ENCODE results near the gene ZDHHC22. TPM values are rescaled to one million over a fixed set of nuclear protein-coding genes. Genes with fewer than 3 reads are reported as not detected.
A peak's percentile ranks its signal among the peaks of the same experiment; 100 is the strongest.

Gene ZDHHC22
- total RNA-seq, 1 experiment from 2014 or later: 11.3 TPM

- H3K4me1 ChIP-seq (ENCODE audit: insufficient read depth, low read length): peaks cover 15% of the 10 kb centered on the region; the same call in 1 of the 2 replicates
- peak overlapping the region; percentile 63 for H3K4me2 ChIP-seq (ENCODE audit: insufficient read depth, insufficient read length, low read length)
- Mint-ChIP-seq H3K27me3 (ENCODE audit: low read depth) (peaks cover 22% of the 10 kb centered on the region), H3K36me3 (ENCODE audit: insufficient read depth in 1 of 3, low read depth in 3 of 3) (peaks cover 0 to 2% (median 0%) of the 10 kb centered on the region in 3 experiments; a peak in 2 of 7 replicates), H3K4me3 (peak overlapping the region; percentile 69 to 80), H3K27ac (peak overlapping the region in 1 of 3 experiments; percentile 61; a peak in 1 of 7 replicates), H3K4me1 (peaks cover 50 to 52% of the 10 kb centered on the region in 2 experiments), H3K9me3 (no peaks in the 10 kb centered on the region; a peak in 2 of 5 replicates)
- H4K5ac ChIP-seq (ENCODE audit: insufficient read length, low read depth, low read length): no peak overlapping the region
- no peaks in the 10 kb centered on the region for H3K79me2 ChIP-seq (ENCODE audit: insufficient read depth, low read length)
- H3K56ac ChIP-seq (ENCODE audit: insufficient read length, low read depth, low read length): no peak overlapping the region
- H3K4ac ChIP-seq (ENCODE audit: low read depth, low read length): no peak overlapping the region
- no peak overlapping the region for H4K8ac ChIP-seq (replicated peaks; ENCODE audit: insufficient read length, low read depth, low read length)
- WGBS (ENCODE audit: extremely low coverage, insufficient read length, low lambda C conversion rate): no CpG with 5 or more reads among the region's 30 CpGs
- no peak overlapping the region for H2BK12ac ChIP-seq (ENCODE audit: insufficient read length, low read depth, low read length)
- no peak overlapping the region for H3K14ac ChIP-seq (ENCODE audit: insufficient read depth, low read length)
- TF ChIP-seq CTCF (conservative IDR thresholded peaks at IDR 0.05): peak; percentile 47; the same call in 2 of the 3 replicates
- H3T11ph ChIP-seq (ENCODE audit: low read length): no peak overlapping the region
- no peak overlapping the region for H3K23ac ChIP-seq (ENCODE audit: insufficient read length, low read depth, low read length)
- H3K27me3 ChIP-seq (ENCODE audit: insufficient read depth, low read length): no peaks in the 10 kb centered on the region
- no peak overlapping the region for H3K18ac ChIP-seq (ENCODE audit: insufficient read length, low read depth, low read length)
- no peak overlapping the region for H2AK5ac ChIP-seq (ENCODE audit: insufficient read length, low read length)
- no peak overlapping the region for H3K9ac ChIP-seq (ENCODE audit: extremely low read depth, insufficient read length, low read length)
- no peaks in the 10 kb centered on the region for H3K9me3 ChIP-seq (ENCODE audit: control insufficient read depth, low read depth, low read length)
- no peak overlapping the region for H2BK15ac ChIP-seq (ENCODE audit: low read depth, low read length)
- H2BK20ac ChIP-seq (ENCODE audit: low read depth, low read length, poor library complexity, severe bottlenecking): no peak overlapping the region
- no peaks in the 10 kb centered on the region for H3K79me1 ChIP-seq (ENCODE audit: insufficient read depth, low read depth, low read length, poor library complexity, severe bottlenecking)
- no peak overlapping the region for H3K27ac ChIP-seq (ENCODE audit: insufficient read length, low read depth, low read length)
- no peaks in the 10 kb centered on the region for H4K20me1 ChIP-seq (ENCODE audit: control insufficient read depth, insufficient read depth, insufficient read length)
- peak; percentile 44 for DNase-seq
- H3K23me2 ChIP-seq (ENCODE audit: insufficient read length, low read depth, low read length, poor library complexity, severe bottlenecking): peaks cover 8% of the 10 kb centered on the region
- H2BK5ac ChIP-seq (ENCODE audit: insufficient read length, low read length): no peak overlapping the region
- H2AFZ ChIP-seq (ENCODE audit: low read length): no peak overlapping the region
- no peak overlapping the region for H2BK120ac ChIP-seq (ENCODE audit: low read depth, low read length, poor library complexity, severe bottlenecking)
- no peak overlapping the region for H4K91ac ChIP-seq (ENCODE audit: insufficient read length, low read depth, low read length)
Observed at GRCh38 chr14:77125281-77125801, 16.2 kb downstream of the ZDHHC22 start.

All from H9 (cell line).